ENCODE results near the gene MRPS6. TPM values are rescaled to one million over a fixed set of nuclear protein-coding genes. Genes with fewer than 3 reads are reported as not detected.
A peak's percentile ranks its signal among the peaks of the same experiment; 100 is the strongest.

Gene MRPS6
- total and polyA plus RNA-seq, 9 donors, result 19.1 to 104 (median 46.5) TPM

DNA sequence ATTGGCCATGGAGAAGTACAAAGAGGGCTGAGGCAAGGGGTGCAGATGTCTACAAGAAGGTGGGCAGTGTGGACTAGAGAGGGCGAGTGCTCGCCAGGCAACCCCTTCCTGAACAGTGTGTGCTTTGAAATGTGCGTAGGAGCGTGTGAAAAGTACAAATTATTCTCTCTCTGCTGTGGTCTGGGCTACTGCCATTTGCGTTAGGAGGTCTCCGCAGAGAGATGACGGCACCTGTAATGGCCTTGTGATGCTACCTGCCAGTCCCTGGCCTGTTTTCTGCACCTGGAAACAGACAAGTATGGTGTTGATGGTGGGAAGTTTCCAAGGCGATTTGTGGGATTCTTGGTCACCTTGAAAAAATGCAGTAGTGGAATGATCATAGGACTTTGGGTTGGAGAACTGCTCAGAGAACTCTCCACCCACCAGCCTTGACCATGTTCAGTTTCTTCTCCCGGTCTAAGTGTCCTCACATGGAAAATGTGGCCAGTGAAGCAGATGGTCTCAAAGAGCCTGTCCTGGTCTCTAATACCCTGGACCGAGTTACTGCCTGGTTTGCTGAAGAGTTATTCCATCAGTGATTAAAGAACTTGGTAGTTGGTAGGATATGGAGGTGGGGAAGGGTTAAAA is 74.5 kb downstream of the MRPS6 start:
- Histone ChIP-seq H3K27ac (no peak overlapping the region), H3K9me3 (no peaks in the 10 kb centered on the region), H3K4me3 (no peak overlapping the region), H3K36me3 (no peaks in the 10 kb centered on the region), H3K4me1 (ENCODE audit: insufficient read depth) (peaks cover 6% of the 10 kb centered on the region), H3K27me3 (no peaks in the 10 kb centered on the region)
- peak in 1 of 5 donors; percentile 53 for DNase-seq
- TF ChIP-seq EP300 (IDR thresholded peaks at IDR 0.05) (no peak), POLR2A (IDR thresholded peaks at IDR 0.05) (no peak)
- TF ChIP-seq, protein P1, sequence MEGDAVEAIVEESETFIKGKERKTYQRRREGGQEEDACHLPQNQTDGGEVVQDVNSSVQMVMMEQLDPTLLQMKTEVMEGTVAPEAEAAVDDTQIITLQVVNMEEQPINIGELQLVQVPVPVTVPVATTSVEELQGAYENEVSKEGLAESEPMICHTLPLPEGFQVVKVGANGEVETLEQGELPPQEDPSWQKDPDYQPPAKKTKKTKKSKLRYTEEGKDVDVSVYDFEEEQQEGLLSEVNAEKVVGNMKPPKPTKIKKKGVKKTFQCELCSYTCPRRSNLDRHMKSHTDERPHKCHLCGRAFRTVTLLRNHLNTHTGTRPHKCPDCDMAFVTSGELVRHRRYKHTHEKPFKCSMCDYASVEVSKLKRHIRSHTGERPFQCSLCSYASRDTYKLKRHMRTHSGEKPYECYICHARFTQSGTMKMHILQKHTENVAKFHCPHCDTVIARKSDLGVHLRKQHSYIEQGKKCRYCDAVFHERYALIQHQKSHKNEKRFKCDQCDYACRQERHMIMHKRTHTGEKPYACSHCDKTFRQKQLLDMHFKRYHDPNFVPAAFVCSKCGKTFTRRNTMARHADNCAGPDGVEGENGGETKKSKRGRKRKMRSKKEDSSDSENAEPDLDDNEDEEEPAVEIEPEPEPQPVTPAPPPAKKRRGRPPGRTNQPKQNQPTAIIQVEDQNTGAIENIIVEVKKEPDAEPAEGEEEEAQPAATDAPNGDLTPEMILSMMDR (IDR thresholded peaks at IDR 0.05), result no peak
- intact Hi-C loops (cut with DNase I), result no loop called here
- WGBS, 3 donors, result 52 to 60% (median 53%) methylated on average over 10 of the region's 10 CpGs

DNA sequence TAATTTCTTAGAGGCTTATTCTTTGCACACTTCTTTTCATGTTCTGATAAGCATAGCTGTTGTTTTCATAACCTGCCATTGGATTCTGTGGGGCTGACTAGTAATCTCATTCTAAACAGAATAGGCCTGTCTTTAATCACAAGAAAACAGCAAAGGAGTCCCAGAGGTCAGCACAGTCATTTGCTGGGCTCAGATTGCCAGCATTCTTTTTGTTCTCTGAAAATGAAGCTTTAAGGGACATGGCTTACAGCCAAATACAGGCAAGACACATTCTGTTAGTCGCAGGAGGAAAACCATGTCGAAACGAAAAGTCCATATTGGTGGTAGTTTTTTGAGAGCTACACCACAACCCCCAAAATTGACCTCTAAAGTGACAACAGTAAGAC is 75.0 kb downstream of the MRPS6 start:
- H3K36me3 ChIP-seq, result no peaks in the 10 kb centered on the region
- no peak overlapping the region for H3K4me3 ChIP-seq
- H3K27me3 ChIP-seq, result no peaks in the 10 kb centered on the region
- no peak overlapping the region for H3K27ac ChIP-seq
- H3K4me1 ChIP-seq (ENCODE audit: insufficient read depth), result peaks cover 6% of the 10 kb centered on the region
- no peak for DNase-seq
- H3K9me3 ChIP-seq, result no peaks in the 10 kb centered on the region
- intact Hi-C loops (cut with DNase I), result no loop called here
- WGBS, 3 donors, result 16 to 55% (median 26%) methylated on average over 3 of the region's 3 CpGs
- TF ChIP-seq POLR2A (IDR thresholded peaks at IDR 0.05), result no peak
- TF ChIP-seq, protein P1 (IDR thresholded peaks at IDR 0.05), result no peak
- no peak for TF ChIP-seq EP300 (IDR thresholded peaks at IDR 0.05)

DNA sequence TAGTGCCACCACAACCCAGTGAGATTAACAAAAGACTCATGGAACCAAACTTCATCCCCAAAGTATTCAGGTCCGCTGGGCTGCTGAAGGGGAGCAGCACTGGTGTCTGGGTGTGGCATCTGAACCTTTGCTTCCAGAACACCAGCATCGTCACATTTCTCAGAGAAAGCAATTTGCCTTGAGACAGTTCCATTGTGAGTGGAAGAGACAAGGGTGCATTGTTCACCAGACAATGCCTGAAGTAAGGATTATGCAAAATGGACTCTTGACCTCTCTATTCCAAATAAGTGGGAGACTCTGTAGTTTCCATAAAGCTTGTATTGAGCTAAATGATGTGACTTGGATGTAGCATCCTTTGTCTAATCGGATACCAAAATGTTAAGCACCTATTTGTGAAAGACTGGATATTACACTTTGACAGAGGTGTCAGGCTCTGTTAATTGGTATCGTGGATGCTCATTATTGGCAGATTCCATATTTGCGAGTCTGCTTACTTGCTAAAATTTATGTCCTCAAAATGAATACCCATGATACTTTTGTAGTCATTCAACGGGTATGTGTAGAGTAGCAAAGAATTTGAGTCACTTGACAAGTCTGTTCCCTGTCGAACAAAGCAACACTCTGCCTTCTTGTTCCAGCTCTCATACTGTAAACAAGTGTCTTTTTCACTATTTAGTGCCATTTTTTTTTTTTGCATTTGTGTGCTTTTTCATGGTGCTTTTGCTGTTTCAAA is 75.6 kb downstream of the MRPS6 start:
- Histone ChIP-seq H3K36me3 (no peaks in the 10 kb centered on the region), H3K9me3 (no peaks in the 10 kb centered on the region), H3K27me3 (no peaks in the 10 kb centered on the region), H3K4me1 (ENCODE audit: insufficient read depth) (peaks cover 6% of the 10 kb centered on the region), H3K4me3 (no peak overlapping the region), H3K27ac (no peak overlapping the region)
- intact Hi-C loops (cut with DNase I), result no loop called here
- WGBS, 3 donors, result 90 to 93% (median 92%) methylated on average over 7 of the region's 7 CpGs
- no peak for TF ChIP-seq EP300 (IDR thresholded peaks at IDR 0.05)
- TF ChIP-seq, protein P1 (IDR thresholded peaks at IDR 0.05), result no peak
- no peak for TF ChIP-seq POLR2A (IDR thresholded peaks at IDR 0.05)
- DNase-seq, result no peak

DNA sequence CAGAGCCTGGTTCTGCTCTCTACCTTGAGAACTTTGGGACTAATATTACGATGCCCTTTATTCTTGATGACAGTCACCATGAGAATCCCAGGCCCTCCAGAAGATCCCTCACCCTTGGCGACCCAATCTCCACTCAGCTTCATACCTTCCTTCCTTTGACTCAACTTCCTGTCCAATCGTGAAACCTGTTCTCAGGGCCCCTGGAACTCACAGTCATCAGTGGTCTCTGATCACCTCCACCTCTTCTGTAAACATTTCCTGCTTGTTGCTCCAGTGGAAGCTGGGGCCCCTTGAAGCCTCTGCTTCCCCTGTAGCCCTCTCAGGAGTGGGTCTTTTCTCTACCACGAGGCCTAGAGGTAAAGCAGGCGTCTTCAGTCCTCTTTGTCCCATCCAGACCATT is 79.1 kb downstream of the MRPS6 start:
- no peaks in the 10 kb centered on the region for H3K36me3 ChIP-seq
- no peak overlapping the region for H3K4me3 ChIP-seq
- no peak overlapping the region for H3K27ac ChIP-seq
- peaks cover 9% of the 10 kb centered on the region for H3K4me1 ChIP-seq (ENCODE audit: insufficient read depth)
- H3K27me3 ChIP-seq, result no peaks in the 10 kb centered on the region
- intact Hi-C loops (cut with DNase I), result no loop called here
- no peak for DNase-seq
- H3K9me3 ChIP-seq, result no peaks in the 10 kb centered on the region
- 94 to 95% (median 95%) methylated on average over 5 of the region's 5 CpGs for WGBS, 3 donors
- no peak for TF ChIP-seq EP300 (IDR thresholded peaks at IDR 0.05)
- TF ChIP-seq, protein P1 (IDR thresholded peaks at IDR 0.05), result no peak
- no peak for TF ChIP-seq POLR2A (IDR thresholded peaks at IDR 0.05)
